ENCODE results near the gene FKBP15.

DNA sequence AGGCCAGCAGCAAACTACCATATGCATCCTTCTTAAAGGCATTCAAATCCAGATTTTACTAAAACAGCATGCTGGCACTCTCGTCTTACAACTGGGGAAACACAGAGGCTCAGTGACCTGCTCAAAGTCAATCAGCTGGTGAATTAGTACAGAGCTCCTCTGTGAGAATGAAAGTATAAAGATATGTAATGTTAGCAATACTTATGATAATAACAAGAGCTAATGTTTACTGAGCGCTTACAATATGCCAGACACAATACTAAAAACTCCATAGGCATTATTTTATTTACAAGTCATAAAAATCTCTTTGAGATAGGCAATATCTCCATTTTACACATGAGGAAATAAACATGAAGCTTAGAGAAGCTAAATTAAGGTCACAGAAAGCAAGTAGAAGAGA lies 28.6 kb downstream of the FKBP15 start:
- TF ChIP-seq POLR2A (IDR thresholded peaks at IDR 0.05), result no peak
- TF ChIP-seq, protein P1, sequence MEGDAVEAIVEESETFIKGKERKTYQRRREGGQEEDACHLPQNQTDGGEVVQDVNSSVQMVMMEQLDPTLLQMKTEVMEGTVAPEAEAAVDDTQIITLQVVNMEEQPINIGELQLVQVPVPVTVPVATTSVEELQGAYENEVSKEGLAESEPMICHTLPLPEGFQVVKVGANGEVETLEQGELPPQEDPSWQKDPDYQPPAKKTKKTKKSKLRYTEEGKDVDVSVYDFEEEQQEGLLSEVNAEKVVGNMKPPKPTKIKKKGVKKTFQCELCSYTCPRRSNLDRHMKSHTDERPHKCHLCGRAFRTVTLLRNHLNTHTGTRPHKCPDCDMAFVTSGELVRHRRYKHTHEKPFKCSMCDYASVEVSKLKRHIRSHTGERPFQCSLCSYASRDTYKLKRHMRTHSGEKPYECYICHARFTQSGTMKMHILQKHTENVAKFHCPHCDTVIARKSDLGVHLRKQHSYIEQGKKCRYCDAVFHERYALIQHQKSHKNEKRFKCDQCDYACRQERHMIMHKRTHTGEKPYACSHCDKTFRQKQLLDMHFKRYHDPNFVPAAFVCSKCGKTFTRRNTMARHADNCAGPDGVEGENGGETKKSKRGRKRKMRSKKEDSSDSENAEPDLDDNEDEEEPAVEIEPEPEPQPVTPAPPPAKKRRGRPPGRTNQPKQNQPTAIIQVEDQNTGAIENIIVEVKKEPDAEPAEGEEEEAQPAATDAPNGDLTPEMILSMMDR (IDR thresholded peaks at IDR 0.05), result no peak

Data from upper lobe of left lung (tissue), 4 donors.